Trophoblast cell (in vitro differentiated cells and primary cell): ENCODE results near the gene COL23A1.

Source experiments
- DNase-seq, 2 donors: peaks; one replicate each; pipeline ENCODE4 v3.0.0-alpha.2; 2016
- H2AFZ ChIP-seq: 2 replicates; pipeline ENCODE4 v1.6.1; 2013; ENCODE audit warnings: low read length, moderate library complexity, mild to moderate bottlenecking; ENCODE audit not compliant: insufficient read depth, poor library complexity
- H2AK5ac ChIP-seq: 2 replicates; pipeline ENCODE4 v1.6.1; 2013; ENCODE audit warnings: mild to moderate bottlenecking, low read length
- H2BK120ac ChIP-seq: 2 replicates; pipeline ENCODE4 v1.6.1; 2013; ENCODE audit warnings: low read length, mild to moderate bottlenecking, moderate library complexity; ENCODE audit not compliant: insufficient read depth, poor library complexity
- H2BK12ac ChIP-seq: 2 replicates; pipeline ENCODE4 v1.6.1; 2013; ENCODE audit warnings: mild to moderate bottlenecking, low read length, moderate library complexity
- H2BK5ac ChIP-seq: 2 replicates; pipeline ENCODE4 v1.6.1; 2013; ENCODE audit warnings: low read length, low read depth, moderate library complexity, mild to moderate bottlenecking; ENCODE audit not compliant: poor library complexity
- H3K14ac ChIP-seq: 2 replicates; pipeline ENCODE4 v1.6.1; 2013; ENCODE audit warnings: mild to moderate bottlenecking, low read length
- H3K18ac ChIP-seq: 2 replicates; pipeline ENCODE4 v1.6.1; 2013; ENCODE audit warnings: mild to moderate bottlenecking, low read length
- H3K23ac ChIP-seq: 2 replicates; pipeline ENCODE4 v1.6.1; 2013; ENCODE audit warnings: low read length
- H3K27ac ChIP-seq: 2 replicates; pipeline ENCODE4 v1.5.1; 2013; ENCODE audit warnings: low read depth, mild to moderate bottlenecking, inconsistent platforms, low read length, moderate library complexity
- H3K27me3 ChIP-seq: 2 replicates; pipeline ENCODE4 v1.6.1; 2013; ENCODE audit warnings: inconsistent platforms, mild to moderate bottlenecking, low read length, moderate library complexity; ENCODE audit not compliant: insufficient read depth
- H3K36me3 ChIP-seq, 2 experiments: 1 replicate in 1 of 2; 2 replicates in 1 of 2; pipeline ENCODE4 v1.6.1; 2013; ENCODE audit warnings: low read length in 2 of 2, mild to moderate bottlenecking in 2 of 2, moderate library complexity in 1 of 2; ENCODE audit not compliant: insufficient read depth in 2 of 2, control insufficient read depth in 1 of 2
- H3K4ac ChIP-seq: 2 replicates; pipeline ENCODE4 v1.6.1; 2013; ENCODE audit warnings: low read depth, mild to moderate bottlenecking, low read length, moderate library complexity
- H3K4me1 ChIP-seq, 2 experiments: 1 replicate in 1 of 2; 2 replicates in 1 of 2; pipeline ENCODE4 v1.6.1; 2013; ENCODE audit warnings: low read length in 2 of 2, mild to moderate bottlenecking in 2 of 2, moderate library complexity in 1 of 2; ENCODE audit not compliant: insufficient read depth in 2 of 2, control insufficient read depth in 1 of 2
- H3K4me2 ChIP-seq: 2 replicates; pipeline ENCODE4 v1.6.1; 2013; ENCODE audit warnings: inconsistent platforms, mild to moderate bottlenecking, low read length, moderate library complexity
- H3K4me3 ChIP-seq: 2 replicates; pipeline ENCODE4 v1.5.1; 2013; ENCODE audit warnings: mild to moderate bottlenecking, low read depth, low read length, inconsistent platforms
- H3K79me1 ChIP-seq: one replicate; pipeline ENCODE4 v1.6.1; 2013; ENCODE audit warnings: low read length
- H3K79me2 ChIP-seq: 2 replicates; pipeline ENCODE4 v1.6.1; 2013; ENCODE audit warnings: low read length, mild to moderate bottlenecking; ENCODE audit not compliant: control insufficient read depth, insufficient read depth, poor library complexity
- H3K9ac ChIP-seq: 2 replicates; pipeline ENCODE4 v1.6.1; 2013; ENCODE audit warnings: mild to moderate bottlenecking, low read length
- H3K9me3 ChIP-seq: 2 replicates; pipeline ENCODE4 v1.6.1; 2013; ENCODE audit warnings: low read depth, mild to moderate bottlenecking, control low read depth, inconsistent platforms, low read length; ENCODE audit not compliant: insufficient read depth
- H4K12ac ChIP-seq: 2 replicates; pipeline ENCODE4 v1.6.1; 2013; ENCODE audit warnings: low read depth, mild to moderate bottlenecking, low read length, moderate library complexity
- H4K8ac ChIP-seq: 2 replicates; pipeline ENCODE4 v1.6.1; 2013; ENCODE audit warnings: low read depth, mild to moderate bottlenecking, low read length, moderate library complexity
- H4K91ac ChIP-seq: one replicate; pipeline ENCODE4 v1.6.1; 2013; ENCODE audit warnings: low read depth, mild to moderate bottlenecking, low read length, moderate library complexity
- WGBS: extraction: QIAGEN DNeasy Blood & Tissue Kit; methylation state at CpG from one replicate; pipeline ENCODE4 v1.1.7; 2013; ENCODE audit warnings: missing lambda C conversion rate; ENCODE audit not compliant: insufficient read length, insufficient coverage; ENCODE audit errors: extremely low coverage; 5-methylcytosine and 5-hydroxymethylcytosine counted together

The COL23A1 gene

GRCh38 chr5:178522361-178522760, 67.8 kb downstream of the COL23A1 start:
- Histone ChIP-seq H2AK5ac (no peak overlapping the region), H4K12ac (no peak overlapping the region), H3K18ac (no peak overlapping the region), H2BK12ac (no peak overlapping the region), H3K4me1 (peaks cover 0 to 2% of the 10 kb centered on the region in 2 experiments), H2BK120ac (no peak overlapping the region), H3K79me1 (no peaks in the 10 kb centered on the region), H3K9ac (no peak overlapping the region), H2AFZ (no peak overlapping the region), H3K27me3 (no peaks in the 10 kb centered on the region), H3K23ac (no peak overlapping the region), H4K8ac (no peak overlapping the region), H3K14ac (no peak overlapping the region), H3K4me3 (no peak overlapping the region), H3K4ac (no peak overlapping the region), H3K79me2 (no peaks in the 10 kb centered on the region), H4K91ac (no peak overlapping the region), H3K36me3 (no peaks in the 10 kb centered on the region), H3K27ac (no peak overlapping the region), H3K9me3 (peaks cover 2% of the 10 kb centered on the region), H3K4me2 (no peak overlapping the region), H2BK5ac (no peak overlapping the region)
- WGBS, result no CpG with 5 or more reads among the region's 14 CpGs
- no peak for DNase-seq

DNA sequence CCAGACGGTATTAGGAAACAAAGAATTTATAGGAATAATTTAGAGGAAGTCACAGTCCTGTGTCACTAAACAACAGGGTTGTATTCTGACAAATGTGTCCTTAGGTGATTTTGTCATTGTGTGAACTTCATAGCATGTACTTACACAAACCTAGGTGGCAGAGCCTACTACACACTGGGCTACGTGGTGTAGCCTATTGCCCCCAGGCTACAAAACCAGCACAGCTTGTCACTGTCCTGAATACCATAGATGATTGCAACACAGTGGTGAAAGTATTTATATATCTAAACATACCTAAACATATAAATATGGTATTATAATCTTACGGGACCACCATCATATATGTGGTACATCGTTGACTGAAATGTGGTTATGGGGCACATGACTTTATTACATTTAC, 69.3 kb downstream of the COL23A1 start:
- no peaks in the 10 kb centered on the region for H3K79me2 ChIP-seq
- no peak overlapping the region for H4K12ac ChIP-seq
- H2AFZ ChIP-seq, result no peak overlapping the region
- H2BK12ac ChIP-seq, result no peak overlapping the region
- H3K27ac ChIP-seq, result no peak overlapping the region
- no peaks in the 10 kb centered on the region for H3K4me1 ChIP-seq
- H3K4ac ChIP-seq, result no peak overlapping the region
- whole genome bisulfite sequencing, result no CpG with 5 or more reads among the region's 4 CpGs
- H3K23ac ChIP-seq, result no peak overlapping the region
- H2BK120ac ChIP-seq, result no peak overlapping the region
- H4K8ac ChIP-seq, result no peak overlapping the region
- no peaks in the 10 kb centered on the region for H3K27me3 ChIP-seq
- no peak overlapping the region for H2AK5ac ChIP-seq
- peaks cover 4% of the 10 kb centered on the region for H3K9me3 ChIP-seq
- no peak overlapping the region for H4K91ac ChIP-seq
- no peaks in the 10 kb centered on the region for H3K79me1 ChIP-seq
- H3K4me2 ChIP-seq, result no peak overlapping the region
- H3K4me3 ChIP-seq, result no peak overlapping the region
- H3K14ac ChIP-seq, result no peak overlapping the region
- no peak overlapping the region for H3K9ac ChIP-seq
- H2BK5ac ChIP-seq, result no peak overlapping the region
- DNase-seq, result peak; percentile 81 to 95
- H3K36me3 ChIP-seq, result no peaks in the 10 kb centered on the region
- no peak overlapping the region for H3K18ac ChIP-seq

DNA sequence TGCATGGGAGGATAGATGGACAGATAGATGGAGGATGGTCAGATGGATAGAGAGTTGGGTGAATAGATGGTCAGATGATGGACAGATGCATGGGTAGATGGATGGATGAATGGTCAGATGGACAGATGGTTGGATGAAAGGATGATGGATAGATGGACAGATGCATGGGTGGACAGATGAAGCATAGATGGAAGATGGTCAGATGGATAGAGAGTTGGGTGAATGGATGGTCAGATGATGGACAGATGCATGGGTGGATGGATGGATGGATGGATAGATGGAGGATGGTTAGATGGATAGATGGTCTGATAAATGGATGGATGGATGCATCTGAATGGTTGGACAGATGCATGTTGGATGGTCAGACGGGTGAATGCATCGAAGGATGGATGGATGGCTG, 70.4 kb downstream of the COL23A1 start:
- WGBS, result no CpG with 5 or more reads among the region's 2 CpGs
- Histone ChIP-seq H3K9ac (no peak overlapping the region), H3K4me2 (no peak overlapping the region), H2AFZ (no peak overlapping the region), H3K18ac (no peak overlapping the region), H3K9me3 (peaks cover 4% of the 10 kb centered on the region), H4K8ac (no peak overlapping the region), H3K4me3 (no peak overlapping the region), H3K79me2 (no peaks in the 10 kb centered on the region), H3K23ac (no peak overlapping the region), H2BK5ac (no peak overlapping the region), H3K4me1 (no peaks in the 10 kb centered on the region), H3K36me3 (no peaks in the 10 kb centered on the region), H2AK5ac (no peak overlapping the region), H3K4ac (no peak overlapping the region), H2BK12ac (no peak overlapping the region), H4K91ac (no peak overlapping the region), H3K14ac (no peak overlapping the region), H2BK120ac (no peak overlapping the region), H3K27me3 (no peaks in the 10 kb centered on the region), H4K12ac (no peak overlapping the region), H3K79me1 (no peaks in the 10 kb centered on the region), H3K27ac (no peak overlapping the region)
- DNase-seq, result no peak

DNA sequence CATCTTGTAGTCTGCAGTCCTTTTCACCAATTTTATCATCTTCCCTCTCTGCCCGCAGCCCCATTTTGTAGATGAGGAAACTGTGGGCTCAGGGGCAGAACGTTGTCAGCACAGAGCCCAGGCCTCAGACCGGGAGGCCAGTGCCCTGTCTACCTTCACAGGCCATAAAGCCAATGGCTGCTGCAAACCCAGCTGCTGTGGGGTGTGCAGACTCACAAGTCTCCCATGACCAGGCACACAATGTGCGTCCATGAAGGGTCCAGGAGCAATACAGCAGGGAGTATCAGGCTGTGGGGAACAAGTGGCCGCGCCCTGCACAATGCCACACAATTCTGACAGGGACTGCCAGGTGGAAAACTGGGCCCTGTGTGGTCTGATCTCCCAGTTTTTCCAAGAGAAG, 71.0 kb downstream of the COL23A1 start:
- no peak for DNase-seq
- no peak overlapping the region for H3K23ac ChIP-seq
- no peak overlapping the region for H2BK120ac ChIP-seq
- no peak overlapping the region for H3K9ac ChIP-seq
- peaks cover 4% of the 10 kb centered on the region for H3K27me3 ChIP-seq
- no peak overlapping the region for H2BK12ac ChIP-seq
- no peaks in the 10 kb centered on the region for H3K79me1 ChIP-seq
- no peak overlapping the region for H4K12ac ChIP-seq
- H3K79me2 ChIP-seq, result no peaks in the 10 kb centered on the region
- H3K4me2 ChIP-seq, result no peak overlapping the region
- no peak overlapping the region for H3K18ac ChIP-seq
- H4K8ac ChIP-seq, result no peak overlapping the region
- H2AFZ ChIP-seq, result no peak overlapping the region
- H3K14ac ChIP-seq, result no peak overlapping the region
- no peak overlapping the region for H3K4ac ChIP-seq
- H2BK5ac ChIP-seq, result no peak overlapping the region
- H4K91ac ChIP-seq, result no peak overlapping the region
- no peak overlapping the region for H3K4me3 ChIP-seq
- H2AK5ac ChIP-seq, result no peak overlapping the region
- H3K36me3 ChIP-seq, result no peaks in the 10 kb centered on the region
- H3K27ac ChIP-seq, result no peak overlapping the region
- no peaks in the 10 kb centered on the region for H3K4me1 ChIP-seq
- WGBS, result no CpG with 5 or more reads among the region's 6 CpGs
- H3K9me3 ChIP-seq, result peaks cover 4% of the 10 kb centered on the region
